GM23338 (cell line): ENCODE results near the gene ATXN7L1. TPM values are rescaled to one million over a fixed set of nuclear protein-coding genes. Genes with fewer than 3 reads are reported as not detected.

Experiments used
- ATAC-seq: fragments of 200-7000 bp; cut with Tn5 transposase; 3 replicates; pipeline ENCODE4 v1.9.1; 2020
- DNase-seq: peaks from one replicate; pipeline ENCODE4 v3.0.0-alpha.2; 2015; ENCODE audit warnings: low spot score
- H2AFZ ChIP-seq: fragments of 200-600 bp; sonication (generic); 2 replicates; pipeline ENCODE4 v1.8.0; 2016; ENCODE audit warnings: antibody characterized with exemption, mild to moderate bottlenecking, moderate library complexity
- H3F3A ChIP-seq: fragments of 200-600 bp; sonication (generic); replicated peaks from 2 replicates; pipeline ENCODE4 v1.8.0; 2017; ENCODE audit warnings: antibody characterized with exemption, mixed run types, low read depth
- H3K27ac ChIP-seq: fragments of 200-600 bp; sonication (generic); 2 replicates; pipeline ENCODE4 v1.6.1; 2016; ENCODE audit warnings: low read depth
- H3K27me3 ChIP-seq: fragments of 200-600 bp; sonication (generic); 2 replicates; pipeline ENCODE4 v1.8.0; 2016; ENCODE audit warnings: mild to moderate bottlenecking, mixed run types, moderate library complexity; ENCODE audit not compliant: insufficient read depth
- H3K36me3 ChIP-seq: fragments of 200-600 bp; sonication (generic); 2 replicates; pipeline ENCODE4 v1.8.0; 2016; ENCODE audit warnings: mild to moderate bottlenecking; ENCODE audit not compliant: insufficient read depth
- H3K4me1 ChIP-seq: fragments of 200-600 bp; sonication (generic); 2 replicates; pipeline ENCODE4 v1.8.0; 2016; ENCODE audit warnings: mild to moderate bottlenecking, moderate library complexity; ENCODE audit not compliant: insufficient read depth
- H3K4me2 ChIP-seq: fragments of 200-600 bp; sonication (generic); 2 replicates; pipeline ENCODE4 v1.7.1; 2017; ENCODE audit warnings: mixed run types
- H3K4me3 ChIP-seq: fragments of 200-600 bp; sonication (generic); 2 replicates; pipeline ENCODE4 v1.6.1; 2016; ENCODE audit warnings: mixed run types
- H3K79me2 ChIP-seq: fragments of 200-600 bp; sonication (generic); replicated peaks from 2 replicates; pipeline ENCODE4 v1.8.0; 2017; ENCODE audit warnings: mild to moderate bottlenecking; ENCODE audit not compliant: insufficient read depth
- H3K9me2 ChIP-seq: fragments of 200-600 bp; sonication (generic); 2 replicates; pipeline ENCODE4 v1.8.0; 2017; ENCODE audit not compliant: insufficient read depth
- H4K20me1 ChIP-seq: fragments of 200-600 bp; sonication (generic); replicated peaks from 2 replicates; pipeline ENCODE4 v1.8.0; 2017; ENCODE audit warnings: mild to moderate bottlenecking; ENCODE audit not compliant: insufficient read depth
- H3K27ac Mint-ChIP-seq: 2 replicates; pipeline ENCODE4 v1.8.0; 2020; ENCODE audit warnings: inconsistent platforms, mild to moderate bottlenecking, moderate library complexity, mixed read lengths
- H3K27me3 Mint-ChIP-seq: 3 replicates; pipeline ENCODE4 v1.8.0; 2022; ENCODE audit warnings: low read depth, mild to moderate bottlenecking, moderate library complexity, mixed read lengths, inconsistent platforms; ENCODE audit not compliant: insufficient read depth, poor library complexity
- H3K36me3 Mint-ChIP-seq: 3 replicates; pipeline ENCODE4 v1.8.0; 2021; ENCODE audit warnings: low read depth, mild to moderate bottlenecking, inconsistent platforms, moderate library complexity, mixed read lengths
- H3K4me1 Mint-ChIP-seq: 3 replicates; pipeline ENCODE4 v1.8.0; 2020; ENCODE audit warnings: mild to moderate bottlenecking, inconsistent platforms, mixed read lengths
- H3K4me3 Mint-ChIP-seq: 3 replicates; pipeline ENCODE4 v1.8.0; 2021; ENCODE audit warnings: moderate library complexity, mild to moderate bottlenecking, inconsistent platforms, mixed read lengths
- H3K9me3 Mint-ChIP-seq: 3 replicates; pipeline ENCODE4 v1.8.0; 2020; ENCODE audit warnings: moderate library complexity, mild to moderate bottlenecking, inconsistent platforms, mixed read lengths
- CREB1 ChIP-seq: fragments of 250-450 bp; sonication (Bioruptor Pico); IDR thresholded peaks from 2 replicates; pipeline ENCODE4 v1.5.0; 2020; ENCODE audit warnings: low read depth, mild to moderate bottlenecking, moderate library complexity
- EZH2 ChIP-seq: fragments of 200-600 bp; sonication (generic); IDR thresholded peaks from one replicate; pipeline ENCODE4 v1.8.0; 2017; ENCODE audit warnings: antibody characterized with exemption, mild to moderate bottlenecking, low read depth; ENCODE audit not compliant: unreplicated experiment
- EZH2phosphoT487 ChIP-seq: fragments of 200-600 bp; sonication (generic); IDR thresholded peaks from one replicate; pipeline ENCODE4 v1.8.1; 2018; ENCODE audit warnings: antibody characterized with exemption; ENCODE audit not compliant: unreplicated experiment
- NANOG ChIP-seq: IDR thresholded peaks from 2 replicates; pipeline ENCODE4 v1.6.1; 2016; ENCODE audit warnings: antibody characterized with exemption, borderline replicate concordance
- ZNF331 ChIP-seq: fragments of 250-450 bp; sonication (Bioruptor Pico); IDR thresholded peaks from 2 replicates; pipeline ENCODE4 v1.5.0; 2020; ENCODE audit warnings: low read depth, mild to moderate bottlenecking, moderate library complexity
- polyA plus RNA-seq: library from polyadenylated mRNA; unstranded; fragments of >200 nt; fragmentation: Nextera tagmentation; extraction: Ambion mirVana; gene quantifications from 2 replicates; pipeline ENCODE4 v1.2.1, GENCODE V29; 2016
- total RNA-seq: library from RNA; depleted of rRNA; stranded (reverse); fragments of >200 nt; shearing (Covaris generic); gene quantifications from 2 replicates; pipeline ENCODE4 v1.2.3, GENCODE V29; 2014
- TF ChIP-seq, protein P1 (sequence below): fragments of 250-450 bp; sonication (Bioruptor Pico); IDR thresholded peaks from 2 replicates; pipeline ENCODE4 v1.5.0; 2020; ENCODE audit warnings: mild to moderate bottlenecking, moderate library complexity
- TF ChIP-seq, protein P2 (sequence below): IDR thresholded peaks from one replicate; pipeline ENCODE4 v1.6.1; 2018; ENCODE audit warnings: antibody characterized with exemption; ENCODE audit not compliant: unreplicated experiment

Gene ATXN7L1
- total and polyA plus RNA-seq, 2 experiments from 2014 or later: 22.8 to 29.8 TPM

DNA sequence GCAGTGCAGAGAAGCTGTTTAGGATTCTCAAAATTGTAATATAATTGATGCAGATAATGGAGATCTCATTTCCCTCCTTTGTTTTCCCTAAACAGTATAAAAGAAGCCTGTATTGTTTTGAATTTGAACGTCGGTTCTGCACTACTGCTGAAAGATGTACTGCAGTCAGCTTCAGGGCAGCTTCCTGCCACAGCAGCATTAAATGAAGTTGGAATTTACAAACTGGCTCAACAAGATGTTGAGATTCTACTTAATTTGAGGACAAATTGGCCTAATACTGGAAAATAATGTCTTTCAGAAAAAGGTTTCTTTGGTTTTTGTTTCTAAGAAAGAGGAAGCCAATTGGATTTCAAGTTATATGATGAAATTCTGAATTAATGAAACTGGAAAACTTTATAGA lies 309.4 kb downstream of the ATXN7L1 start:
- H3K4me1 Mint-ChIP-seq: no peaks in the 10 kb centered on the region
- H3K36me3 Mint-ChIP-seq: peaks cover 35% of the 10 kb centered on the region; the same call in 2 of the 3 replicates
- Histone ChIP-seq H3K4me1 (no peaks in the 10 kb centered on the region), H3K9me2 (no peaks in the 10 kb centered on the region), H3K27me3 (no peaks in the 10 kb centered on the region), H2AFZ (no peak overlapping the region), H3K4me3 (no peak overlapping the region), H4K20me1 (no peaks in the 10 kb centered on the region), H3K4me2 (no peak overlapping the region), H3K27ac (no peak overlapping the region), H3K79me2 (no peaks in the 10 kb centered on the region), H3K36me3 (peaks cover 12% of the 10 kb centered on the region), H3F3A (0 out of 2 replicates have a peak, but pooled peaks cover 8% of the 10 kb centered on the region)
- peaks cover 2% of the 10 kb centered on the region for H3K27me3 Mint-ChIP-seq
- no peak overlapping the region for H3K27ac Mint-ChIP-seq
- no peak overlapping the region for H3K4me3 Mint-ChIP-seq
- no peak for DNase-seq
- TF ChIP-seq EZH2phosphoT487 (no peak), EZH2 (no peak), ZNF331 (no peak)
- no peaks in the 10 kb centered on the region for H3K9me3 Mint-ChIP-seq
- no peak for ATAC-seq

DNA sequence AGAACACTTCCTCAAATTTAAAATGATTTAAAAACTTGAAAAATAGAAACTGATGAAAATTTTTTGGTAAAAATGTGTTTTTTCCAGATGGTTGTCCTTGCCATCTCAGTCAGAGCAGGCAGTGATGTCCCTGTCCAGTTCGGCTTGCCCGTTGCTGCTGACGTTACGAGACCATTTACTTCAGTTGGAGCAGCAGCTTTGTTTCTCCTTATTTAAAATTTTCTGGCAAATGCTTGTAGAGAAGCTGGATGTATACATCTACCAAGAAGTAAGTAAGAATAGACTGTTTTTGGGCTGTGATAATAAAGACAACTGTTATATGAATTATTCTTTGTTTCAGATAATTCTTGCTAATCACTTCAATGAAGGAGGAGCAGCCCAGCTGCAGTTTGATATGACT lies 311.2 kb downstream of the ATXN7L1 start:
- ATAC-seq: no peak

More for the DNA sequence above, 311.2 kb downstream of the ATXN7L1 start:
- no peak overlapping the region for H3K27ac ChIP-seq
- no peaks in the 10 kb centered on the region for H3K27me3 ChIP-seq
- H4K20me1 ChIP-seq: no peaks in the 10 kb centered on the region
- no peaks in the 10 kb centered on the region for H3K79me2 ChIP-seq
- Mint-ChIP-seq H3K27ac (no peak overlapping the region), H3K36me3 (peaks cover 37% of the 10 kb centered on the region; the same call in 2 of the 3 replicates), H3K4me3 (no peak overlapping the region), H3K4me1 (no peaks in the 10 kb centered on the region), H3K27me3 (peaks cover 3% of the 10 kb centered on the region), H3K9me3 (no peaks in the 10 kb centered on the region)
- DNase-seq: no peak
- H2AFZ ChIP-seq: no peak overlapping the region
- no peaks in the 10 kb centered on the region for H3F3A ChIP-seq
- no peaks in the 10 kb centered on the region for H3K4me1 ChIP-seq
- TF ChIP-seq ZNF331: no peak
- TF ChIP-seq, protein P1, sequence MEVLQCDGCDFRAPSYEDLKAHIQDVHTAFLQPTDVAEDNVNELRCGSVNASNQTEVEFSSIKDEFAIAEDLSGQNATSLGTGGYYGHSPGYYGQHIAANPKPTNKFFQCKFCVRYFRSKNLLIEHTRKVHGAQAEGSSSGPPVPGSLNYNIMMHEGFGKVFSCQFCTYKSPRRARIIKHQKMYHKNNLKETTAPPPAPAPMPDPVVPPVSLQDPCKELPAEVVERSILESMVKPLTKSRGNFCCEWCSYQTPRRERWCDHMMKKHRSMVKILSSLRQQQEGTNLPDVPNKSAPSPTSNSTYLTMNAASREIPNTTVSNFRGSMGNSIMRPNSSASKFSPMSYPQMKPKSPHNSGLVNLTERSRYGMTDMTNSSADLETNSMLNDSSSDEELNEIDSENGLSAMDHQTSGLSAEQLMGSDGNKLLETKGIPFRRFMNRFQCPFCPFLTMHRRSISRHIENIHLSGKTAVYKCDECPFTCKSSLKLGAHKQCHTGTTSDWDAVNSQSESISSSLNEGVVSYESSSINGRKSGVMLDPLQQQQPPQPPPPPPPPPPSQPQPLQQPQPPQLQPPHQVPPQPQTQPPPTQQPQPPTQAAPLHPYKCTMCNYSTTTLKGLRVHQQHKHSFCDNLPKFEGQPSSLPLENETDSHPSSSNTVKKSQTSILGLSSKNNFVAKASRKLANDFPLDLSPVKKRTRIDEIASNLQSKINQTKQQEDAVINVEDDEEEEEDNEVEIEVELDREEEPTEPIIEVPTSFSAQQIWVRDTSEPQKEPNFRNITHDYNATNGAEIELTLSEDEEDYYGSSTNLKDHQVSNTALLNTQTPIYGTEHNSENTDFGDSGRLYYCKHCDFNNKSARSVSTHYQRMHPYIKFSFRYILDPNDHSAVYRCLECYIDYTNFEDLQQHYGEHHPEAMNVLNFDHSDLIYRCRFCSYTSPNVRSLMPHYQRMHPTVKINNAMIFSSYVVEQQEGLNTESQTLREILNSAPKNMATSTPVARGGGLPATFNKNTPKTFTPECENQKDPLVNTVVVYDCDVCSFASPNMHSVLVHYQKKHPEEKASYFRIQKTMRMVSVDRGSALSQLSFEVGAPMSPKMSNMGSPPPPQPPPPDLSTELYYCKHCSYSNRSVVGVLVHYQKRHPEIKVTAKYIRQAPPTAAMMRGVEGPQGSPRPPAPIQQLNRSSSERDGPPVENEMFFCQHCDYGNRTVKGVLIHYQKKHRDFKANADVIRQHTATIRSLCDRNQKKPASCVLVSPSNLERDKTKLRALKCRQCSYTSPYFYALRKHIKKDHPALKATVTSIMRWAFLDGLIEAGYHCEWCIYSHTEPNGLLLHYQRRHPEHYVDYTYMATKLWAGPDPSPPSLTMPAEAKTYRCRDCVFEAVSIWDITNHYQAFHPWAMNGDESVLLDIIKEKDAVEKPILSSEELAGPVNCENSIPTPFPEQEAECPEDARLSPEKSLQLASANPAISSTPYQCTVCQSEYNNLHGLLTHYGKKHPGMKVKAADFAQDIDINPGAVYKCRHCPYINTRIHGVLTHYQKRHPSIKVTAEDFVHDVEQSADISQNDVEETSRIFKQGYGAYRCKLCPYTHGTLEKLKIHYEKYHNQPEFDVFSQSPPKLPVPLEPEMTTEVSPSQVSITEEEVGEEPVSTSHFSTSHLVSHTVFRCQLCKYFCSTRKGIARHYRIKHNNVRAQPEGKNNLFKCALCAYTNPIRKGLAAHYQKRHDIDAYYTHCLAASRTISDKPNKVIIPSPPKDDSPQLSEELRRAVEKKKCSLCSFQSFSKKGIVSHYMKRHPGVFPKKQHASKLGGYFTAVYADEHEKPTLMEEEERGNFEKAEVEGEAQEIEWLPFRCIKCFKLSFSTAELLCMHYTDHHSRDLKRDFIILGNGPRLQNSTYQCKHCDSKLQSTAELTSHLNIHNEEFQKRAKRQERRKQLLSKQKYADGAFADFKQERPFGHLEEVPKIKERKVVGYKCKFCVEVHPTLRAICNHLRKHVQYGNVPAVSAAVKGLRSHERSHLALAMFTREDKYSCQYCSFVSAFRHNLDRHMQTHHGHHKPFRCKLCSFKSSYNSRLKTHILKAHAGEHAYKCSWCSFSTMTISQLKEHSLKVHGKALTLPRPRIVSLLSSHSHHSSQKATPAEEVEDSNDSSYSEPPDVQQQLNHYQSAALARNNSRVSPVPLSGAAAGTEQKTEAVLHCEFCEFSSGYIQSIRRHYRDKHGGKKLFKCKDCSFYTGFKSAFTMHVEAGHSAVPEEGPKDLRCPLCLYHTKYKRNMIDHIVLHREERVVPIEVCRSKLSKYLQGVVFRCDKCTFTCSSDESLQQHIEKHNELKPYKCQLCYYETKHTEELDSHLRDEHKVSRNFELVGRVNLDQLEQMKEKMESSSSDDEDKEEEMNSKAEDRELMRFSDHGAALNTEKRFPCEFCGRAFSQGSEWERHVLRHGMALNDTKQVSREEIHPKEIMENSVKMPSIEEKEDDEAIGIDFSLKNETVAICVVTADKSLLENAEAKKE (CRISPR knock-in tag): no peak
- TF ChIP-seq, protein P2, sequence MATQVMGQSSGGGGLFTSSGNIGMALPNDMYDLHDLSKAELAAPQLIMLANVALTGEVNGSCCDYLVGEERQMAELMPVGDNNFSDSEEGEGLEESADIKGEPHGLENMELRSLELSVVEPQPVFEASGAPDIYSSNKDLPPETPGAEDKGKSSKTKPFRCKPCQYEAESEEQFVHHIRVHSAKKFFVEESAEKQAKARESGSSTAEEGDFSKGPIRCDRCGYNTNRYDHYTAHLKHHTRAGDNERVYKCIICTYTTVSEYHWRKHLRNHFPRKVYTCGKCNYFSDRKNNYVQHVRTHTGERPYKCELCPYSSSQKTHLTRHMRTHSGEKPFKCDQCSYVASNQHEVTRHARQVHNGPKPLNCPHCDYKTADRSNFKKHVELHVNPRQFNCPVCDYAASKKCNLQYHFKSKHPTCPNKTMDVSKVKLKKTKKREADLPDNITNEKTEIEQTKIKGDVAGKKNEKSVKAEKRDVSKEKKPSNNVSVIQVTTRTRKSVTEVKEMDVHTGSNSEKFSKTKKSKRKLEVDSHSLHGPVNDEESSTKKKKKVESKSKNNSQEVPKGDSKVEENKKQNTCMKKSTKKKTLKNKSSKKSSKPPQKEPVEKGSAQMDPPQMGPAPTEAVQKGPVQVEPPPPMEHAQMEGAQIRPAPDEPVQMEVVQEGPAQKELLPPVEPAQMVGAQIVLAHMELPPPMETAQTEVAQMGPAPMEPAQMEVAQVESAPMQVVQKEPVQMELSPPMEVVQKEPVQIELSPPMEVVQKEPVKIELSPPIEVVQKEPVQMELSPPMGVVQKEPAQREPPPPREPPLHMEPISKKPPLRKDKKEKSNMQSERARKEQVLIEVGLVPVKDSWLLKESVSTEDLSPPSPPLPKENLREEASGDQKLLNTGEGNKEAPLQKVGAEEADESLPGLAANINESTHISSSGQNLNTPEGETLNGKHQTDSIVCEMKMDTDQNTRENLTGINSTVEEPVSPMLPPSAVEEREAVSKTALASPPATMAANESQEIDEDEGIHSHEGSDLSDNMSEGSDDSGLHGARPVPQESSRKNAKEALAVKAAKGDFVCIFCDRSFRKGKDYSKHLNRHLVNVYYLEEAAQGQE: no peak
- TF ChIP-seq EZH2: no peak
- TF ChIP-seq EZH2phosphoT487: no peak
- no peak for TF ChIP-seq NANOG
- TF ChIP-seq CREB1 (CRISPR knock-in tag): no peak
- H3K9me2 ChIP-seq: no peaks in the 10 kb centered on the region
- H3K4me2 ChIP-seq: no peak overlapping the region
- no peak overlapping the region for H3K4me3 ChIP-seq
- peaks cover 12% of the 10 kb centered on the region for H3K36me3 ChIP-seq
